ENCODE results near the gene AP4M1. TPM values are rescaled to one million over a fixed set of nuclear protein-coding genes. Genes with fewer than 3 reads are reported as not detected.

The AP4M1 gene
- total and polyA plus RNA-seq, 9 of the 15 experiments (the other 6 are each of a cell fraction or from before 2014, with no cell fraction given) = 1.3 to 30.9 (median 14.1) TPM

DNA sequence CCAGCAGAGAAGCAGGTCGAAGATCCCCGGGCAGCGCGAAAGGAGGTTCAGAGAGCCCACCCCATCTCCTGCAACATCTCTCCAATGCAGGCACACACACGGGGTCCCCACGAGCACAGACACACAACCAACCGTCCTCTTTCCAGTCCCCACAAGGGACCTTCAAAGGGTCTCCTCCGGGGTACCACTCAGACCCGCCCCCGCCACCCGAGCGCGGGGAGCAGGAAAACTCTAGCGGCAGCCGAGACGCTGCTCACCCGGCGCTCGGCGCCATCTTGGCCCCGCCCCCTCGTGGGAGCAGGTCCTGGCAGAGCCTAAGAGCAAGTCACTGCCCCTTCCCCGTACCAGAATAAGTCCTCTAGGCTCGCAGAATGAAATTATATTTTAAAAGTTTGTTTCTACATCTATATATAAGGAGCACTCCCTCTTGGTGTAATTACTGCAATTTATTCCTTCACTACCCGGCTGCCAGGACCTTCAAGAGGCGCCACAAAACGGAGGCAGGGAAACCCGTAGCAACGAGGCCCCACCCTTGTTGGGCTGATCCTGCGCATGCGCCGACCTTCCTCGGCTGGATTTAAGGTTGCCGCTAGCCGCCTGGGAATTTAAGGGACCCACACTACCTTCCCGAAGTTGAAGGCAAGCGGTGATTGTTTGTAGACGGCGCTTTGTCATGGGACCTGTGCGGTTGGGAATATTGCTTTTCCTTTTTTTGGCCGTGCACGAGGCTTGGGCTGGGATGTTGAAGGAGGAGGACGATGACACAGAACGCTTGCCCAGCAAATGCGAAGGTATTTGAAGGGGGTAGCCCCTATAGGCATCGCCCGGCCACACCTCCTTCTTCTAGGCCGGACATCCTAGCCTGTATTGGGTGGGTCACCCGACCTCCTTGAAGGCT, 17.9 kb downstream of the AP4M1 start, which contains the start of the genes CNPY4 and TAF6 (continued):
- TF ChIP-seq, protein P1, sequence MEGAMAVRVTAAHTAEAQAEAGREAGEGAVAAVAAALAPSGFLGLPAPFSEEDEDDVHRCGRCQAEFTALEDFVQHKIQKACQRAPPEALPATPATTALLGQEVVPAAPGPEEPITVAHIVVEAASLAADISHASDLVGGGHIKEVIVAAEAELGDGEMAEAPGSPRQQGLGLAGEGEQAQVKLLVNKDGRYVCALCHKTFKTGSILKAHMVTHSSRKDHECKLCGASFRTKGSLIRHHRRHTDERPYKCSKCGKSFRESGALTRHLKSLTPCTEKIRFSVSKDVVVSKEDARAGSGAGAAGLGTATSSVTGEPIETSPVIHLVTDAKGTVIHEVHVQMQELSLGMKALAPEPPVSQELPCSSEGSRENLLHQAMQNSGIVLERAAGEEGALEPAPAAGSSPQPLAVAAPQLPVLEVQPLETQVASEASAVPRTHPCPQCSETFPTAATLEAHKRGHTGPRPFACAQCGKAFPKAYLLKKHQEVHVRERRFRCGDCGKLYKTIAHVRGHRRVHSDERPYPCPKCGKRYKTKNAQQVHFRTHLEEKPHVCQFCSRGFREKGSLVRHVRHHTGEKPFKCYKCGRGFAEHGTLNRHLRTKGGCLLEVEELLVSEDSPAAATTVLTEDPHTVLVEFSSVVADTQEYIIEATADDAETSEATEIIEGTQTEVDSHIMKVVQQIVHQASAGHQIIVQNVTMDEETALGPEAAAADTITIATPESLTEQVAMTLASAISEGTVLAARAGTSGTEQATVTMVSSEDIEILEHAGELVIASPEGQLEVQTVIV (CRISPR knock-in tag; IDR thresholded peaks at IDR 0.05; ENCODE audit: borderline replicate concordance) = no peak
- TF ChIP-seq NFYB (IDR thresholded peaks at IDR 0.05; ENCODE audit: extremely low read depth, insufficient read length) (no peak), GABPB2 (CRISPR knock-in tag; conservative IDR thresholded peaks at IDR 0.05) (no peak), ZNF699 (CRISPR knock-in tag; IDR thresholded peaks at IDR 0.05; ENCODE audit: insufficient replicate concordance) (no peak), ZNF717 (CRISPR knock-in tag; IDR thresholded peaks at IDR 0.05) (no peak), MYBL2 (IDR thresholded peaks at IDR 0.05; ENCODE audit: low read depth) (no peak), MYBL2 (CRISPR knock-in tag; IDR thresholded peaks at IDR 0.05; ENCODE audit: borderline replicate concordance) (no peak), POLR2B (IDR thresholded peaks at IDR 0.05; ENCODE audit: low read depth, partially characterized antibody) (peak; percentile 93), ZNF561 (CRISPR knock-in tag; conservative IDR thresholded peaks at IDR 0.05) (no peak), ZNF143 (CRISPR knock-in tag; IDR thresholded peaks at IDR 0.05) (no peak), NCOA6 (IDR thresholded peaks at IDR 0.05) (no peak), ZNF347 (CRISPR knock-in tag; IDR thresholded peaks at IDR 0.05; ENCODE audit: low read depth) (peak; percentile 71; the same call in 1 of the 2 replicates)
- TF ChIP-seq, protein P2, sequence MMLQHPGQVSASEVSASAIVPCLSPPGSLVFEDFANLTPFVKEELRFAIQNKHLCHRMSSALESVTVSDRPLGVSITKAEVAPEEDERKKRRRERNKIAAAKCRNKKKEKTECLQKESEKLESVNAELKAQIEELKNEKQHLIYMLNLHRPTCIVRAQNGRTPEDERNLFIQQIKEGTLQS (IDR thresholded peaks at IDR 0.05) = no peak
- TF ChIP-seq, protein P2 (CRISPR knock-in tag; conservative IDR thresholded peaks at IDR 0.05) = peak; percentile 72; the same call in 1 of the 2 replicates
- TF ChIP-seq, protein P3, sequence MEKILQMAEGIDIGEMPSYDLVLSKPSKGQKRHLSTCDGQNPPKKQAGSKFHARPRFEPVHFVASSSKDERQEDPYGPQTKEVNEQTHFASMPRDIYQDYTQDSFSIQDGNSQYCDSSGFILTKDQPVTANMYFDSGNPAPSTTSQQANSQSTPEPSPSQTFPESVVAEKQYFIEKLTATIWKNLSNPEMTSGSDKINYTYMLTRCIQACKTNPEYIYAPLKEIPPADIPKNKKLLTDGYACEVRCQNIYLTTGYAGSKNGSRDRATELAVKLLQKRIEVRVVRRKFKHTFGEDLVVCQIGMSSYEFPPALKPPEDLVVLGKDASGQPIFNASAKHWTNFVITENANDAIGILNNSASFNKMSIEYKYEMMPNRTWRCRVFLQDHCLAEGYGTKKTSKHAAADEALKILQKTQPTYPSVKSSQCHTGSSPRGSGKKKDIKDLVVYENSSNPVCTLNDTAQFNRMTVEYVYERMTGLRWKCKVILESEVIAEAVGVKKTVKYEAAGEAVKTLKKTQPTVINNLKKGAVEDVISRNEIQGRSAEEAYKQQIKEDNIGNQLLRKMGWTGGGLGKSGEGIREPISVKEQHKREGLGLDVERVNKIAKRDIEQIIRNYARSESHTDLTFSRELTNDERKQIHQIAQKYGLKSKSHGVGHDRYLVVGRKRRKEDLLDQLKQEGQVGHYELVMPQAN (IDR thresholded peaks at IDR 0.05; ENCODE audit: borderline replicate concordance) = peak; percentile 85
- TF ChIP-seq, protein P4, sequence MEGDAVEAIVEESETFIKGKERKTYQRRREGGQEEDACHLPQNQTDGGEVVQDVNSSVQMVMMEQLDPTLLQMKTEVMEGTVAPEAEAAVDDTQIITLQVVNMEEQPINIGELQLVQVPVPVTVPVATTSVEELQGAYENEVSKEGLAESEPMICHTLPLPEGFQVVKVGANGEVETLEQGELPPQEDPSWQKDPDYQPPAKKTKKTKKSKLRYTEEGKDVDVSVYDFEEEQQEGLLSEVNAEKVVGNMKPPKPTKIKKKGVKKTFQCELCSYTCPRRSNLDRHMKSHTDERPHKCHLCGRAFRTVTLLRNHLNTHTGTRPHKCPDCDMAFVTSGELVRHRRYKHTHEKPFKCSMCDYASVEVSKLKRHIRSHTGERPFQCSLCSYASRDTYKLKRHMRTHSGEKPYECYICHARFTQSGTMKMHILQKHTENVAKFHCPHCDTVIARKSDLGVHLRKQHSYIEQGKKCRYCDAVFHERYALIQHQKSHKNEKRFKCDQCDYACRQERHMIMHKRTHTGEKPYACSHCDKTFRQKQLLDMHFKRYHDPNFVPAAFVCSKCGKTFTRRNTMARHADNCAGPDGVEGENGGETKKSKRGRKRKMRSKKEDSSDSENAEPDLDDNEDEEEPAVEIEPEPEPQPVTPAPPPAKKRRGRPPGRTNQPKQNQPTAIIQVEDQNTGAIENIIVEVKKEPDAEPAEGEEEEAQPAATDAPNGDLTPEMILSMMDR (IDR thresholded peaks at IDR 0.05 in 2 of 3, conservative IDR thresholded peaks at IDR 0.05 in 1 of 3; ENCODE audit: insufficient read depth in 2 of 3, low read depth in 1 of 3, low read length in 3 of 3) = no peak; a peak in 1 of 6 replicates
- TF ChIP-seq, protein P5, sequence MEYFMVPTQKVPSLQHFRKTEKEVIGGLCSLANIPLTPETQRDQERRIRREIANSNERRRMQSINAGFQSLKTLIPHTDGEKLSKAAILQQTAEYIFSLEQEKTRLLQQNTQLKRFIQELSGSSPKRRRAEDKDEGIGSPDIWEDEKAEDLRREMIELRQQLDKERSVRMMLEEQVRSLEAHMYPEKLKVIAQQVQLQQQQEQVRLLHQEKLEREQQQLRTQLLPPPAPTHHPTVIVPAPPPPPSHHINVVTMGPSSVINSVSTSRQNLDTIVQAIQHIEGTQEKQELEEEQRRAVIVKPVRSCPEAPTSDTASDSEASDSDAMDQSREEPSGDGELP (CRISPR knock-in tag; IDR thresholded peaks at IDR 0.05; ENCODE audit: borderline replicate concordance) = peak; percentile 72

All from K562 (cell line).